IMR-90 (cell line): ENCODE measurements around the gene FAM227B. TPM values are rescaled to one million over a fixed set of nuclear protein-coding genes. Genes with fewer than 3 reads are reported as not detected.

Experiments used
- ATAC-seq: fragments of 200-7000 bp; cut with Tn5 transposase; 2 replicates; pipeline ENCODE4 v1.9.1; 2020; ENCODE audit warnings: low read depth, mild to moderate bottlenecking, moderate library complexity
- BruUV-seq: library from RNA; stranded (reverse); fragments of 400-500 nt; replicated peaks from 2 replicates; lab custom pipeline; 2021; lab: Mats Ljungman, UMichigan
- CTCF ChIA-PET: fragments of 300-600 bp; formaldehyde crosslinking; extraction: SDS; loops from one replicate; lab custom pipeline; 2021; ENCODE audit warnings: antibody characterized with exemption; lab: Yijun Ruan, JAX
- POLR2A ChIA-PET: fragments of 300-600 bp; sonication (Branson Sonifier 250); formaldehyde crosslinking; loops from one replicate; lab custom pipeline; 2022; ENCODE audit warnings: antibody characterized with exemption; ENCODE audit not compliant: unreplicated experiment; lab: Charles Lee
- DNase-seq: peaks from one replicate; pipeline ENCODE4 v3.0.0; 2013
- H2AFZ ChIP-seq: replicated peaks from 2 replicates; pipeline ENCODE3; 2013; ENCODE audit warnings: low read length, mild to moderate bottlenecking; ENCODE audit not compliant: poor library complexity
- H2AK5ac ChIP-seq: 2 replicates; pipeline ENCODE4 v1.6.1; 2013; ENCODE audit warnings: low read depth, low read length, inconsistent platforms
- H2AK9ac ChIP-seq: replicated peaks from 2 replicates; pipeline ENCODE3; 2013; ENCODE audit warnings: mild to moderate bottlenecking, low read depth, low read length, moderate library complexity; ENCODE audit not compliant: poor library complexity
- H2BK120ac ChIP-seq: 2 replicates; pipeline ENCODE4 v1.6.1; 2013; ENCODE audit warnings: low read depth, low read length, inconsistent platforms
- H2BK15ac ChIP-seq: 3 replicates; pipeline ENCODE4 v1.6.1; 2013; ENCODE audit warnings: low read depth, low read length, inconsistent platforms
- H2BK20ac ChIP-seq: 2 replicates; pipeline ENCODE4 v1.6.1; 2013; ENCODE audit warnings: low read depth, mild to moderate bottlenecking, inconsistent platforms, low read length, moderate library complexity
- H2BK5ac ChIP-seq: 2 replicates; pipeline ENCODE4 v1.6.1; 2013; ENCODE audit warnings: mild to moderate bottlenecking, low read depth, low read length, inconsistent platforms; ENCODE audit not compliant: poor library complexity, severe bottlenecking
- H3K14ac ChIP-seq: replicated peaks from 2 replicates; pipeline ENCODE4 v1.6.1; 2013; ENCODE audit warnings: low read depth, low read length, inconsistent platforms
- H3K18ac ChIP-seq: 2 replicates; pipeline ENCODE4 v1.6.1; 2013; ENCODE audit warnings: low read depth, low read length, control low read depth
- H3K23ac ChIP-seq: 2 replicates; pipeline ENCODE4 v1.6.1; 2013; ENCODE audit warnings: low read depth, low read length, inconsistent platforms
- H3K27ac ChIP-seq: 2 replicates; pipeline ENCODE4 v1.5.1; 2013; ENCODE audit warnings: mild to moderate bottlenecking, control low read depth, low read length; ENCODE audit not compliant: insufficient read depth
- H3K27me3 ChIP-seq: 2 replicates; pipeline ENCODE4 v1.6.1; 2013; ENCODE audit warnings: low read length; ENCODE audit not compliant: control insufficient read depth, insufficient read depth
- H3K36me3 ChIP-seq: 2 replicates; pipeline ENCODE4 v1.6.1; 2013; ENCODE audit warnings: low read length, mixed read lengths; ENCODE audit not compliant: control insufficient read depth, insufficient read depth
- H3K4ac ChIP-seq: 2 replicates; pipeline ENCODE4 v1.6.1; 2013; ENCODE audit warnings: low read depth, low read length, inconsistent platforms
- H3K4me1 ChIP-seq: 2 replicates; pipeline ENCODE4 v1.6.1; 2013; ENCODE audit warnings: low read length, mixed read lengths; ENCODE audit not compliant: control insufficient read depth, insufficient read depth
- H3K4me2 ChIP-seq: 2 replicates; pipeline ENCODE4 v1.6.1; 2013; ENCODE audit warnings: low read depth, mild to moderate bottlenecking, control low read depth, low read length, moderate library complexity
- H3K4me3 ChIP-seq: 2 replicates; pipeline ENCODE4 v1.5.1; 2013; ENCODE audit warnings: low read depth, mild to moderate bottlenecking, control low read depth, low read length, moderate library complexity; ENCODE audit not compliant: insufficient read depth
- H3K56ac ChIP-seq: 2 replicates; pipeline ENCODE4 v1.6.1; 2013; ENCODE audit warnings: low read length, inconsistent platforms; ENCODE audit not compliant: insufficient read depth; ENCODE audit errors: extremely low read depth
- H3K79me1 ChIP-seq, 2 experiments: 2 replicates each; pipeline ENCODE4 v1.6.1; 2013; ENCODE audit warnings: low read length in 2 of 2, inconsistent platforms in 1 of 2, low read depth in 1 of 2
- H3K9ac ChIP-seq: 2 replicates; pipeline ENCODE4 v1.6.1; 2013; ENCODE audit warnings: low read depth, low read length, control low read depth
- H3K9me1 ChIP-seq: 2 replicates; pipeline ENCODE4 v1.6.1; 2013; ENCODE audit warnings: low read length, inconsistent platforms; ENCODE audit not compliant: insufficient read depth
- H3K9me3 ChIP-seq: 2 replicates; pipeline ENCODE4 v1.6.1; 2013; ENCODE audit warnings: low read length; ENCODE audit not compliant: control insufficient read depth, insufficient read depth
- H4K20me1 ChIP-seq: 2 replicates; pipeline ENCODE4 v1.6.1; 2013; ENCODE audit warnings: low read length, inconsistent platforms; ENCODE audit not compliant: insufficient read depth
- H4K5ac ChIP-seq: 2 replicates; pipeline ENCODE4 v1.6.1; 2013; ENCODE audit warnings: mild to moderate bottlenecking, low read depth, low read length, control low read depth
- H4K8ac ChIP-seq, 2 experiments: 2 replicates each; pipeline ENCODE4 v1.6.1; 2013; ENCODE audit warnings: low read depth in 2 of 2, low read length in 2 of 2, control low read depth in 1 of 2, inconsistent platforms in 1 of 2
- H4K91ac ChIP-seq: 2 replicates; pipeline ENCODE4 v1.6.1; 2013; ENCODE audit warnings: low read depth, low read length, inconsistent platforms; ENCODE audit not compliant: insufficient read depth
- BHLHE40 ChIP-seq: fragments of 150-350 bp; IDR thresholded peaks from 2 replicates; pipeline ENCODE4 v1.6.1; 2016; ENCODE audit warnings: mild to moderate bottlenecking, low read depth, low read length
- CEBPB ChIP-seq: IDR thresholded peaks from 2 replicates; pipeline ENCODE4 v1.6.1; 2012; ENCODE audit warnings: low read depth, low read length, improper control_type of control experiment
- CHD1 ChIP-seq: IDR thresholded peaks from 2 replicates; pipeline ENCODE4 v1.6.1; 2012; ENCODE audit warnings: low read depth, low read length, improper control_type of control experiment
- CTCF ChIP-seq: conservative IDR thresholded peaks from 2 replicates; pipeline ENCODE4 v1.5.1; 2012; ENCODE audit warnings: mild to moderate bottlenecking, low read depth, low read length, improper control_type of control experiment
- ELK1 ChIP-seq: fragments of 150-350 bp; IDR thresholded peaks from 2 replicates; pipeline ENCODE4 v1.6.1; 2016; ENCODE audit warnings: low read depth, mild to moderate bottlenecking, low read length, moderate library complexity, borderline replicate concordance
- FOS ChIP-seq: fragments of 150-350 bp; IDR thresholded peaks from 2 replicates; pipeline ENCODE4 v1.6.1; 2016; ENCODE audit warnings: low read depth, low read length
- MAFK ChIP-seq: IDR thresholded peaks from 2 replicates; pipeline ENCODE4 v1.6.1; 2012; ENCODE audit warnings: low read depth, low read length, improper control_type of control experiment
- MAZ ChIP-seq: IDR thresholded peaks from 2 replicates; pipeline ENCODE4 v1.6.1; 2012; ENCODE audit warnings: low read depth, mild to moderate bottlenecking, low read length, improper control_type of control experiment, moderate library complexity, borderline replicate concordance
- MXI1 ChIP-seq: IDR thresholded peaks from 2 replicates; pipeline ENCODE4 v1.6.1; 2012; ENCODE audit warnings: low read depth, mild to moderate bottlenecking, low read length, moderate library complexity, borderline replicate concordance
- NFE2L2 ChIP-seq: fragments of 150-350 bp; IDR thresholded peaks from 2 replicates; pipeline ENCODE4 v1.6.1; 2016; ENCODE audit warnings: low read depth, mild to moderate bottlenecking, low read length
- POLR2A ChIP-seq: IDR thresholded peaks from 2 replicates; pipeline ENCODE4 v1.6.1; 2012; ENCODE audit warnings: mild to moderate bottlenecking, low read depth, low read length
- RAD21 ChIP-seq: IDR thresholded peaks from 2 replicates; pipeline ENCODE4 v1.6.1; 2012; ENCODE audit warnings: low read length, improper control_type of control experiment
- RCOR1 ChIP-seq: IDR thresholded peaks from 2 replicates; pipeline ENCODE4 v1.6.1; 2012; ENCODE audit warnings: mild to moderate bottlenecking, low read length, improper control_type of control experiment; ENCODE audit not compliant: insufficient replicate concordance
- RFX5 ChIP-seq: IDR thresholded peaks from 2 replicates; pipeline ENCODE4 v1.8.0; 2012; ENCODE audit warnings: low read depth, mild to moderate bottlenecking, low read length, moderate library complexity
- SMC3 ChIP-seq: fragments of 150-350 bp; IDR thresholded peaks from 2 replicates; pipeline ENCODE4 v1.6.1; 2016; ENCODE audit warnings: low read depth, mild to moderate bottlenecking, antibody characterized with exemption, low read length, moderate library complexity
- USF2 ChIP-seq: fragments of 150-350 bp; IDR thresholded peaks from 2 replicates; pipeline ENCODE4 v1.6.1; 2017; ENCODE audit warnings: mild to moderate bottlenecking, antibody characterized with exemption, low read length, low read depth
- WGBS, 2 experiments: methylation state at CpG; one replicate each; pipeline versions ENCODE4 v1.1.5 to v1.1.7; 2013; ENCODE audit warnings: missing lambda C conversion rate in 2 of 2; ENCODE audit not compliant: insufficient read length in 1 of 2; ENCODE audit errors: extremely low coverage in 2 of 2; 5-methylcytosine and 5-hydroxymethylcytosine counted together
- dilution Hi-C: fragments of 300-500 bp; cut with HindIII; formaldehyde crosslinking; loops from one replicate; pipeline ENCODE4 v1.14.3; 2018; ENCODE audit warnings: low sequenced_read_pairs; ENCODE audit not compliant: unreplicated experiment
- in situ Hi-C: fragments of 300-500 bp; cut with MboI; formaldehyde crosslinking; loops from 3 replicates; pipeline ENCODE4 v1.14.3; 2019; ENCODE audit warnings: low sequenced_read_pairs, inconsistent platforms, mixed read lengths
- intact Hi-C: fragments of 100-400 bp; cut with micrococcal nuclease; formaldehyde crosslinking; loops from 2 replicates; pipeline ENCODE4 v1.10.0; 2022
- polyA plus RNA-seq, 3 experiments: library from polyadenylated mRNA; depleted of rRNA; stranded (reverse); fragments of >200 nt; gene quantifications; 2 replicates each; pipeline ENCODE4 v1.2.3, GENCODE V29; 2012; ENCODE audit warnings: low replicate concordance in 1 of 3
- total RNA-seq: library from RNA; depleted of rRNA; stranded (reverse); fragments of >200 nt; gene quantifications from 2 replicates; pipeline ENCODE4 v1.2.3, GENCODE V29; 2012

FAM227B gene
- total and polyA plus RNA-seq, 2 of the 4 experiments (the other 2 are of a cell fraction) = 1.8 to 3.0 TPM

GRCh38 chr15:49436751-49437150 is 183.9 kb downstream of the FAM227B start:
- Histone ChIP-seq H2AK5ac (no peak overlapping the region), H3K4me1 (peaks cover 25% of the 10 kb centered on the region), H3K4me3 (no peak overlapping the region), H3K79me1 (peaks cover 14 to 43% of the 10 kb centered on the region in 2 experiments), H4K8ac (peak overlapping the region in 1 of 2 experiments; percentile 79; a peak in 2 of 4 replicates), H2BK15ac (peak overlapping the region; percentile 2; the same call in 1 of the 3 replicates), H2BK5ac (peak overlapping the region; percentile 97), H3K23ac (peak overlapping the region; percentile 65; the same call in 1 of the 2 replicates), H3K4ac (peak overlapping the region; percentile 28; the same call in 1 of the 2 replicates), H3K27ac (peak overlapping the region; percentile 10; the same call in 1 of the 2 replicates), H2BK20ac (peak overlapping the region; percentile 70), H4K5ac (peak overlapping the region; percentile 97; the same call in 1 of the 2 replicates), H3K36me3 (peaks cover 6% of the 10 kb centered on the region), H4K20me1 (peaks cover 5% of the 10 kb centered on the region; the same call in 1 of the 2 replicates), H3K56ac (peak overlapping the region; percentile 87), H3K9me3 (no peaks in the 10 kb centered on the region), H3K4me2 (peak overlapping the region; percentile 98), H3K27me3 (no peaks in the 10 kb centered on the region), H2AFZ (no peak overlapping the region), H3K9ac (peak overlapping the region; percentile 66; the same call in 1 of the 2 replicates), H4K91ac (peak overlapping the region; percentile 9; the same call in 1 of the 2 replicates), H3K18ac (peak overlapping the region; percentile 99; the same call in 1 of the 2 replicates), H2BK120ac (peak overlapping the region; percentile 57), H3K9me1 (peaks cover 11% of the 10 kb centered on the region), H2AK9ac (no peak overlapping the region), H3K14ac (peak overlapping the region; percentile 39)
- POLR2A ChIA-PET = no interaction called here
- peak; percentile 27 for ATAC-seq
- in situ Hi-C loops = no loop called here
- CTCF ChIA-PET = interaction anchor here (0.6 to 1.4 kb wide), 2 partner anchors 467 to 567 kb away, joined by 3 to 6 read pairs; no protein-coding TSS in a partner anchor
- BruUV-seq = no TSS peak
- peak; percentile 48 for DNase-seq
- dilution Hi-C loops = no loop called here
- no CpG with 5 or more reads among the region's 2 CpGs for WGBS, 2 experiments
- TF ChIP-seq MXI1 = no peak
- no peak for TF ChIP-seq FOS
- no peak for TF ChIP-seq NFE2L2
- no peak for TF ChIP-seq MAZ
- TF ChIP-seq CTCF = no peak
- no peak for TF ChIP-seq POLR2A
- no peak for TF ChIP-seq CHD1
- TF ChIP-seq MAFK = no peak
- TF ChIP-seq RAD21 = no peak
- TF ChIP-seq RFX5 = no peak
- TF ChIP-seq BHLHE40 = no peak
- TF ChIP-seq SMC3 = no peak
- TF ChIP-seq CEBPB = no peak
- TF ChIP-seq RCOR1 = no peak
- TF ChIP-seq ELK1 = no peak
- TF ChIP-seq USF2 = no peak
- intact Hi-C loops = loop anchor here (5.0 kb wide), 2 partner anchors 421 to 701 kb away; no protein-coding TSS in a partner anchor
